Trophoblast cell (in vitro differentiated cells and primary cell): ENCODE measurements around the gene MYL3.

ENCODE experiments used
- DNase-seq, 2 donors: peaks; one replicate each; pipeline ENCODE4 v3.0.0-alpha.2; 2016
- H2AFZ ChIP-seq: 2 replicates; pipeline ENCODE4 v1.6.1; 2013; ENCODE audit warnings: low read length, moderate library complexity, mild to moderate bottlenecking; ENCODE audit not compliant: insufficient read depth, poor library complexity
- H2AK5ac ChIP-seq: 2 replicates; pipeline ENCODE4 v1.6.1; 2013; ENCODE audit warnings: mild to moderate bottlenecking, low read length
- H2BK120ac ChIP-seq: 2 replicates; pipeline ENCODE4 v1.6.1; 2013; ENCODE audit warnings: low read length, mild to moderate bottlenecking, moderate library complexity; ENCODE audit not compliant: insufficient read depth, poor library complexity
- H2BK12ac ChIP-seq: 2 replicates; pipeline ENCODE4 v1.6.1; 2013; ENCODE audit warnings: mild to moderate bottlenecking, low read length, moderate library complexity
- H2BK5ac ChIP-seq: 2 replicates; pipeline ENCODE4 v1.6.1; 2013; ENCODE audit warnings: low read length, low read depth, moderate library complexity, mild to moderate bottlenecking; ENCODE audit not compliant: poor library complexity
- H3K14ac ChIP-seq: 2 replicates; pipeline ENCODE4 v1.6.1; 2013; ENCODE audit warnings: mild to moderate bottlenecking, low read length
- H3K18ac ChIP-seq: 2 replicates; pipeline ENCODE4 v1.6.1; 2013; ENCODE audit warnings: mild to moderate bottlenecking, low read length
- H3K23ac ChIP-seq: 2 replicates; pipeline ENCODE4 v1.6.1; 2013; ENCODE audit warnings: low read length
- H3K27ac ChIP-seq: 2 replicates; pipeline ENCODE4 v1.5.1; 2013; ENCODE audit warnings: low read depth, mild to moderate bottlenecking, inconsistent platforms, low read length, moderate library complexity
- H3K27me3 ChIP-seq: 2 replicates; pipeline ENCODE4 v1.6.1; 2013; ENCODE audit warnings: inconsistent platforms, mild to moderate bottlenecking, low read length, moderate library complexity; ENCODE audit not compliant: insufficient read depth
- H3K36me3 ChIP-seq, 2 experiments: 1 replicate in 1 of 2; 2 replicates in 1 of 2; pipeline ENCODE4 v1.6.1; 2013; ENCODE audit warnings: low read length in 2 of 2, mild to moderate bottlenecking in 2 of 2, moderate library complexity in 1 of 2; ENCODE audit not compliant: insufficient read depth in 2 of 2, control insufficient read depth in 1 of 2
- H3K4ac ChIP-seq: 2 replicates; pipeline ENCODE4 v1.6.1; 2013; ENCODE audit warnings: low read depth, mild to moderate bottlenecking, low read length, moderate library complexity
- H3K4me1 ChIP-seq, 2 experiments: 1 replicate in 1 of 2; 2 replicates in 1 of 2; pipeline ENCODE4 v1.6.1; 2013; ENCODE audit warnings: low read length in 2 of 2, mild to moderate bottlenecking in 2 of 2, moderate library complexity in 1 of 2; ENCODE audit not compliant: insufficient read depth in 2 of 2, control insufficient read depth in 1 of 2
- H3K4me2 ChIP-seq: 2 replicates; pipeline ENCODE4 v1.6.1; 2013; ENCODE audit warnings: inconsistent platforms, mild to moderate bottlenecking, low read length, moderate library complexity
- H3K4me3 ChIP-seq: 2 replicates; pipeline ENCODE4 v1.5.1; 2013; ENCODE audit warnings: mild to moderate bottlenecking, low read depth, low read length, inconsistent platforms
- H3K79me1 ChIP-seq: one replicate; pipeline ENCODE4 v1.6.1; 2013; ENCODE audit warnings: low read length
- H3K79me2 ChIP-seq: 2 replicates; pipeline ENCODE4 v1.6.1; 2013; ENCODE audit warnings: low read length, mild to moderate bottlenecking; ENCODE audit not compliant: control insufficient read depth, insufficient read depth, poor library complexity
- H3K9ac ChIP-seq: 2 replicates; pipeline ENCODE4 v1.6.1; 2013; ENCODE audit warnings: mild to moderate bottlenecking, low read length
- H3K9me3 ChIP-seq: 2 replicates; pipeline ENCODE4 v1.6.1; 2013; ENCODE audit warnings: low read depth, mild to moderate bottlenecking, control low read depth, inconsistent platforms, low read length; ENCODE audit not compliant: insufficient read depth
- H4K12ac ChIP-seq: 2 replicates; pipeline ENCODE4 v1.6.1; 2013; ENCODE audit warnings: low read depth, mild to moderate bottlenecking, low read length, moderate library complexity
- H4K8ac ChIP-seq: 2 replicates; pipeline ENCODE4 v1.6.1; 2013; ENCODE audit warnings: low read depth, mild to moderate bottlenecking, low read length, moderate library complexity
- H4K91ac ChIP-seq: one replicate; pipeline ENCODE4 v1.6.1; 2013; ENCODE audit warnings: low read depth, mild to moderate bottlenecking, low read length, moderate library complexity
- WGBS: extraction: QIAGEN DNeasy Blood & Tissue Kit; methylation state at CpG from one replicate; pipeline ENCODE4 v1.1.7; 2013; ENCODE audit warnings: missing lambda C conversion rate; ENCODE audit not compliant: insufficient read length, insufficient coverage; ENCODE audit errors: extremely low coverage; 5-methylcytosine and 5-hydroxymethylcytosine counted together

Gene MYL3

DNA sequence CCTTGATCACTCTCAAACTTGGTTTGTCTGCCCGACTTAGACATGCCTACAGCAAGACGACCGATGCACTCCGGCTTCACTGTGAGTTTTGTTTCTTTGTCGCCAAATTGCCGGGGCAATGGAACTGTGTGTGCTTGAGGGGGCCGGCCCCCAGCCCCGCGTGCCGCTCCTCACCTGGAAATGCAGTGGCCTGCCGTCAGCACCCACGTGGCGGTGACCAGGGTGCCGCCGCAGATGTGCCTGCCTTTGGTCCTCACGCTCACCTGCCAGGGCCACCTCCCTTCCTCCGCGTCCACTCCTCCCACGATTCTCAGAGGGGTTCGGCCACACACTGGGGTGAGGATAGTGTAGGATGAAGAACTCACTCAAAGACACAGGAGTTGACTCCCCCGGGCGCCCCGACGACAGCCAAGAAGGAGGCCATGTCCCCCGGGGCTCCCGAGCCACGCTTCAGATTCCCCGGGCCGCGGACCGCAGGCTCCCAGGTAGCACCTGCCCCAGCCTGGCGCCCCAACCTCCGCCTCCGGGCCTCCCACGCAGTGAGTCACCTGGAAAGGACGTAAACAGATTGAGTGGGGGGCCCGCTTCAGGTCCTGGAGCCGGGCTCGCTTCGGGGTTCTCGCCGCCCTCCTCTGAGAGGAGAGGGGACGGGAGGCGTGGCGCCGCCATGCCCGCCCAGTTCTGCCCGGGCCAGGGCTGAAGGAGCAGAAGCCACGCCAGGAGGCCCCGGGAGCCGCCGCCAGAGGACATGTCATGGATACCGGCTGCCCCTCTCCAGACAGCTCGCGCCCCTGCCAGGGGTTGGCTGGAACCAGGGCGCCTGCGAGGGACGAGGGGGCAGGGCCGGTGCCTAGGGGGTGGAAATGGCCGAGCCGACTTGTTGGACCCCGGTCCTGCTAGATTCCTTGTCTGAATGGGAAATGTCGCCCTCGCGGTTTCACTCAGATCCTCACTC, 29.6 kb downstream of the MYL3 start:
- Histone ChIP-seq H3K4ac (no peak overlapping the region), H3K18ac (no peak overlapping the region), H3K79me1 (no peaks in the 10 kb centered on the region), H2AK5ac (no peak overlapping the region), H3K9me3 (peaks cover 3% of the 10 kb centered on the region), H3K9ac (no peak overlapping the region), H3K79me2 (no peaks in the 10 kb centered on the region), H2BK5ac (no peak overlapping the region), H3K14ac (no peak overlapping the region), H4K8ac (no peak overlapping the region), H3K4me1 (peaks cover 0 to 6% of the 10 kb centered on the region in 2 experiments), H3K4me3 (no peak overlapping the region), H3K36me3 (no peaks in the 10 kb centered on the region), H2AFZ (no peak overlapping the region), H2BK120ac (no peak overlapping the region), H3K27me3 (no peaks in the 10 kb centered on the region), H4K12ac (no peak overlapping the region), H2BK12ac (no peak overlapping the region), H4K91ac (no peak overlapping the region), H3K23ac (no peak overlapping the region), H3K4me2 (no peak overlapping the region), H3K27ac (no peak overlapping the region)
- no CpG with 5 or more reads among the region's 65 CpGs for WGBS
- DNase-seq: no peak

DNA sequence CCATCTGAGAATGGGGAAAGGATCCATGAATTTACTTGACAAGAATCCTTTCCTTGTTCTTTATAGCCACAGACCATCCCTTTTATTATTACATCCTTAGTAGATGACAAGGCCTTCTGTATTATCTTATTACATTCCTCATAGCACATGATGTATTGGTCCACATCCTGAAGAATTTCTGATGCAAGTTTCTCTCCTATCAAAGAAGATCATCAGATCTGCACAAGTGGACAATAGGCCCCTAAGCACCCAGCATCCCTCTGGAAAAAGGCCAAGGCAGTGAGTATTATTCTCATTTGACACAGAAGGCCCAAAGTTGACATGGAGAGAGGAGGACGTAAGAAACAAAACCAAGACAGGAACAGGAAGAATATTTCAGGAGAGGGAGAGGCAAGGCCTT, 31.4 kb downstream of the MYL3 start:
- Histone ChIP-seq H3K4ac (no peak overlapping the region), H3K14ac (no peak overlapping the region), H3K36me3 (no peaks in the 10 kb centered on the region), H4K12ac (no peak overlapping the region), H3K23ac (no peak overlapping the region), H4K91ac (no peak overlapping the region), H3K18ac (no peak overlapping the region), H2BK12ac (no peak overlapping the region), H2AK5ac (no peak overlapping the region), H3K79me1 (no peaks in the 10 kb centered on the region), H3K9ac (no peak overlapping the region), H3K9me3 (no peaks in the 10 kb centered on the region), H3K4me1 (peaks cover 0 to 6% of the 10 kb centered on the region in 2 experiments), H2BK120ac (no peak overlapping the region), H2AFZ (no peak overlapping the region), H4K8ac (no peak overlapping the region), H2BK5ac (no peak overlapping the region), H3K27ac (no peak overlapping the region), H3K4me3 (no peak overlapping the region), H3K27me3 (no peaks in the 10 kb centered on the region), H3K4me2 (no peak overlapping the region), H3K79me2 (no peaks in the 10 kb centered on the region)
- peak in 1 of 2 donors; percentile 8 for DNase-seq
- no CpG with 5 or more reads among the region's 1 CpG for WGBS

DNA sequence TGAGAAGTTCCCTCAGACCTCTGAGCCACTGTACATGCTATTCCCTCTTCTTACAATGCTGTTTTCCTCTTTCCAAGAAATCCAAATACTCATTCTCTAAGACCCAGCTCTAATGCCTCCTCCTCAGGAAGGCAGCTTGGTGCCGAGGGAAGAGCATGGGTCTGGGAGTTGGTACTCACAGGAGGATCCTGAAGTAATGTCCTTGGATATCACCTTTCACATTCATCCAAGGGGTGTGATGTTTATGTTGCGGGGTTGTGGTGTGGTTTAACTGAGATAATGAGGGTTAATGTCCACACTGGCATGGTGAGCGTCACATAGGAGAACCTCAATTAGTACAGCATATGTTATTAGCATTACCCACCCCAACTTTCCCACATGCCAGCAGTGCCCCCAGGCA, 31.9 kb downstream of the MYL3 start:
- no peak overlapping the region for H3K4ac ChIP-seq
- no peak overlapping the region for H2BK5ac ChIP-seq
- H3K9me3 ChIP-seq: no peaks in the 10 kb centered on the region
- DNase-seq: no peak
- no peak overlapping the region for H2BK12ac ChIP-seq
- H3K79me2 ChIP-seq: no peaks in the 10 kb centered on the region
- no peak overlapping the region for H3K4me2 ChIP-seq
- H3K23ac ChIP-seq: no peak overlapping the region
- no peak overlapping the region for H3K4me3 ChIP-seq
- H4K91ac ChIP-seq: no peak overlapping the region
- no peak overlapping the region for H3K9ac ChIP-seq
- H3K18ac ChIP-seq: no peak overlapping the region
- no peaks in the 10 kb centered on the region for H3K27me3 ChIP-seq
- H3K27ac ChIP-seq: no peak overlapping the region
- H3K4me1 ChIP-seq: peaks cover 0 to 6% of the 10 kb centered on the region in 2 experiments
- no peak overlapping the region for H2AFZ ChIP-seq
- no CpG with 5 or more reads among the region's 3 CpGs for WGBS
- H3K14ac ChIP-seq: no peak overlapping the region
- no peak overlapping the region for H2AK5ac ChIP-seq
- no peaks in the 10 kb centered on the region for H3K36me3 ChIP-seq
- no peaks in the 10 kb centered on the region for H3K79me1 ChIP-seq
- H4K12ac ChIP-seq: no peak overlapping the region
- no peak overlapping the region for H2BK120ac ChIP-seq
- no peak overlapping the region for H4K8ac ChIP-seq

DNA sequence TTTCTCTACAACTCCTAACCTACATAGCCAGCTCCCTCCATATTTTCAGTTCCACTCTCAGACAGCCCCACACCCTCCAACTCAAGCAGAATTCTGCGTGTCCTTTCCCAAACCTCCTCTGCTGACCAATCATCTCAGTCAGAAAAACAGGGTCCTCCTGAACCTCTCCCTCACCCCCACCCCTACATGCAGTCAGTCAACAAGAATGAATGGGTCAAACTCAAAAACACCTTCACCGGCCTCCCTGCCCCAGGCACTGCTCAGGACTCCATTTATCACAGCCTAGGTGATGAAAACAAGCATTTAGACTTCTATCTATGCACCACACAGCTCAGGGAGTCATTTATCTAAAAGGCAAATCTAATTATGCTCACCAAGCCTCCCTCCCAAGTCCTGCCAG, 32.4 kb downstream of the MYL3 start:
- H3K23ac ChIP-seq: no peak overlapping the region
- no peak overlapping the region for H3K4ac ChIP-seq
- no peak overlapping the region for H3K14ac ChIP-seq
- peaks cover 0 to 6% of the 10 kb centered on the region in 2 experiments for H3K4me1 ChIP-seq
- H3K27me3 ChIP-seq: no peaks in the 10 kb centered on the region
- no peak for DNase-seq
- H3K4me3 ChIP-seq: no peak overlapping the region
- no peak overlapping the region for H2BK5ac ChIP-seq
- no peak overlapping the region for H3K4me2 ChIP-seq
- H4K91ac ChIP-seq: no peak overlapping the region
- H3K79me1 ChIP-seq: no peaks in the 10 kb centered on the region
- no peak overlapping the region for H4K12ac ChIP-seq
- H3K27ac ChIP-seq: no peak overlapping the region
- no peak overlapping the region for H2BK12ac ChIP-seq
- H3K36me3 ChIP-seq: no peaks in the 10 kb centered on the region
- H2BK120ac ChIP-seq: no peak overlapping the region
- H3K9me3 ChIP-seq: no peaks in the 10 kb centered on the region
- H4K8ac ChIP-seq: no peak overlapping the region
- H3K79me2 ChIP-seq: no peaks in the 10 kb centered on the region
- H2AFZ ChIP-seq: no peak overlapping the region
- no peak overlapping the region for H3K9ac ChIP-seq
- no peak overlapping the region for H2AK5ac ChIP-seq
- WGBS: no CpG with 5 or more reads among the region's 2 CpGs
- H3K18ac ChIP-seq: no peak overlapping the region
